Cerebellar cortex (tissue), 1 donor: ENCODE measurements around the gene GTPBP4.
"Not testable (repeated sequence)": the region's sequence is repeated elsewhere in the genome, so short reads cannot be mapped to it uniquely, and the experiment has no call there.

Source experiments
- DNase-seq: peaks from one replicate; pipeline ENCODE4 v3.0.0-alpha.2; 2015; ENCODE audit warnings: low spot score

The GTPBP4 gene

GRCh38 chr10:1057106-1057657 lies 68.9 kb downstream of the GTPBP4 start:
- no peak for DNase-seq

GRCh38 chr10:1058017-1058416 lies 69.8 kb downstream of the GTPBP4 start:
- DNase-seq = no peak

GRCh38 chr10:1059902-1060301 lies 71.7 kb downstream of the GTPBP4 start:
- DNase-seq = no peak

DNA sequence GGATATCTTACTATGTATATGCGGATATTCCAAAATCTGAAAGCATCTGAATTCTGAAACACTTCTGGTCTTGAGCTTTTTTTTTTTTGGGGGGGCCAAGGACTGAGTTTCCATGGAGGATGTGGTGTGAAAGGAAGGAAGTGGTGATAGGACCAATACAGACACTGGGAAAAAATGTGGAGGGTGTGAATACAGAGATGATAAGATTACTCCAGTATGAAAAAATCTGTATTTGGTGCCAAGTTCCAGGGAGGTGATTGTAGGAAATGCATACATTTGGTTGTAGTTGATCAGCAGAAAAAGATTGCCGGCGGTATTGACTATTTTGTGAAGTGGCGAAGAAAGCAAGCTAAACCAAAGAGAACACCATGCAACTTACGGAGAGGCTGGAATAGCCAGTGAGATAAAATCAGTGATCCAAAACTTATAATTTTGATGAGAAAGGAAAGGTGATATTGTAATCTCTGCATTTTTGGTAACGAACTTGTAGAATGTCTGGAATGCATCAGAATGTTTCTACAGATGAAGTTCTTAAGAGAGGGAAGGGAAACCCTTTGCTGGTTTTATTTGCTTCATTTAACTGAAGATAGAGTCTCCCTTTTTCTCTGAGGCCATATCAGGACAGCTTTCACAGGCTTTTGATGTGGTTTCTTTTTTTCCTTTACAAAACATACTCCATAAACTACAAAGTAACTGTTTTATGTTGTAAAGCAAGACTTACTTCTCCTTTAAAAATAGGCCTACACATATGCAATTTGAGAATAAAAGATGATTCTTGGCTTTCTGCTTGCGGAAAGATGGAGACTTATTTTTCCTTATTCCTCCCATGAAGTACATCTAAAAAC lies 73.9 kb downstream of the GTPBP4 start:
- no peak for DNase-seq

GRCh38 chr10:1063232-1063865 lies 75.1 kb downstream of the GTPBP4 start:
- DNase-seq = no peak

DNA sequence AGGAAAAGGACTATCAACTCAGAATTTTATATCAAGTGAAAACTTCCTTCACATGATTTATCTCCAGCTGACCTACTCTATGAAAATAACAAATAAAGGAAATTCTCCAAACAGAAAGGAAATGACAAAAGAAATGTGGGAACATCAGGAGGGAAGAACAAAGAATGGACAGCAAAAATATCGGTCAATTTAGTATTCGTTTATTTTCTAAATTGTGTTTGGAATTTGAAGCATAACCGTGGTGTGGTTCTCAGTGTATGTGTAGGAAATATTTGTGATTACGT lies 76.7 kb downstream of the GTPBP4 start:
- DNase-seq = no peak

DNA sequence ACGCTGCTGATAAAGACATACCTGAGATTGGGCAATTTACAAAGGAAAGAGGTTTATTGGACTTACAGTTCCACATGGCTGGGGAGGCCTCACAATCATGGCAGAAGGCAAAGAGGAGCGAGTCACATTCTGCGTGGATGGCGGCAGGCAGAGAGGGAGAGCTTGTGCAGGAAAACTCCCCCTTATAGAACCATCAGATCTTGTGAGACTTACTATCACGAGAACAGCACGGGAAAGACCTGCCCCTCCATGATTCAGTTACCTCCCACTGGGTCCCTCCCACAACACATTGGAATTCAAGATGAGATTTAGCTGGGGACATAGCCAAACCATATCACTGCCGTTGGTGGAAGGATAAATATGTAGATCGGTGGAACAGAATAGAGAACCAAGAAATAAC lies 78.5 kb downstream of the GTPBP4 start:
- not testable (repeated sequence) for DNase-seq

DNA sequence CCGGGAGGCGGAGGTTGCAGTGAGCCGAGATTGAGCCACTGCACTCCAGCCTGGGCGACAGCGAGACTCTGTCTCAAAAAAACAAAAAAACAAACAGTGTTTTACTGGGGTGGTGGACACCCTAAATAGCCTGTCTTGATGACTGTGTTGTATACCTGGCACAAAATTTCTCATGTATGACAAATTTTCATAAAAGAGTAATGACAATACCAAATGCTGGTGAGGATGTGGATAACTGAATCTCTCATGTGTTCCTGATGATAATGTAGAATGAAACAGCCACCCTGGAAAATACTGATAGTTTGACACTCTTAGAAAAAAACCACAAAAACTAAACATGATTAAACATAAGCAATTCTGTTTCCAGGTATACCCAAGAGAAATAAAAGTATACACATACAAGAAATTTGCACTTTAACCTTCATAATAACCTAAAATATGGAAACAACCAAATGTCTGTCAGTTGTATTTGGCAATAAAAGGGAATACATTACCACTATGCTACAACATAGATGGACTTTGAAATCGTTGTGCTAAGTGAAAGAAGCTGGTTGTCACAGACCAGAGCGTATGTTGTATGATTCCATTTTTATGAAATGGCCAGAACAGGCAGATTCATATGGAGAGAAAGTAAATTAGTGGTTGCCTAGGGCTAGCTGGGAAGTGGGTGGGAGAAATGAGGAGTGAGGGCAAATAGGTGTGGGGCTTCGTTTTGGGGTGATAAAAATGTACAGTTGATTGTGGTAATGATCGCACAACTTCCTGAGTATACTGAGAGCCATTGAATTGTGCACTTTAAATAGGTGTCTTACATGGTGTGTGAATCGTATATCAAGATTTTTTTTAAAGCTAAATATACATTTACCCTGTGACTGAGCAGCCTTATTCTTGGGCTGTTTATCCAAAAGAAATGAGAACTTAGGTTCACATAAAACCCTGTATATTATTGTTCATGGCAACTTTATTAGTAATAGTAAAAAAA lies 80.4 kb downstream of the GTPBP4 start:
- no peak for DNase-seq
